KMS-11 (cell line): ENCODE measurements around the gene TRIM13.

Source experiments
- H2AFZ ChIP-seq: fragments of 200-600 bp; sonication (generic); 2 replicates; pipeline ENCODE4 v1.6.1; 2016; ENCODE audit warnings: antibody characterized with exemption, mixed run types, low read depth
- H3K27ac ChIP-seq: fragments of 200-600 bp; sonication (generic); 2 replicates; pipeline ENCODE4 v1.6.1; 2016; ENCODE audit warnings: mild to moderate bottlenecking, mixed run types
- H3K27me3 ChIP-seq: fragments of 200-600 bp; sonication (generic); 2 replicates; pipeline ENCODE4 v1.6.1; 2017; ENCODE audit warnings: mild to moderate bottlenecking, low read depth, mixed run types, moderate library complexity; ENCODE audit not compliant: insufficient read depth
- H3K36me3 ChIP-seq: fragments of 200-600 bp; sonication (generic); 2 replicates; pipeline ENCODE4 v1.6.1; 2017; ENCODE audit warnings: mild to moderate bottlenecking, mixed run types; ENCODE audit not compliant: insufficient read depth
- H3K4me1 ChIP-seq: fragments of 200-600 bp; sonication (generic); 2 replicates; pipeline ENCODE4 v1.6.1; 2016; ENCODE audit warnings: mild to moderate bottlenecking, low read depth, mixed run types; ENCODE audit not compliant: poor library complexity, severe bottlenecking
- H3K4me2 ChIP-seq: fragments of 200-600 bp; sonication (generic); 2 replicates; pipeline ENCODE4 v1.7.0; 2016; ENCODE audit warnings: mild to moderate bottlenecking, mixed run types
- H3K4me3 ChIP-seq: fragments of 200-600 bp; sonication (generic); IDR thresholded peaks from 2 replicates; pipeline ENCODE4 v1.6.1; 2017; ENCODE audit warnings: low read depth, low read length, mixed read lengths; ENCODE audit not compliant: insufficient read depth
- H3K79me2 ChIP-seq: fragments of 200-600 bp; sonication (generic); 2 replicates; pipeline ENCODE4 v1.6.1; 2016; ENCODE audit warnings: low read depth, mixed run types; ENCODE audit not compliant: insufficient read depth
- H3K9ac ChIP-seq: fragments of 200-600 bp; sonication (generic); 2 replicates; pipeline ENCODE4 v1.6.1; 2016; ENCODE audit warnings: mild to moderate bottlenecking, mixed run types
- H4K20me1 ChIP-seq: fragments of 200-600 bp; sonication (generic); 2 replicates; pipeline ENCODE4 v1.6.1; 2016; ENCODE audit warnings: mild to moderate bottlenecking, mixed run types; ENCODE audit not compliant: insufficient read depth
- CTCF ChIP-seq: fragments of 200-600 bp; sonication (generic); conservative IDR thresholded peaks from 2 replicates; pipeline ENCODE4 v1.6.1; 2017; ENCODE audit warnings: low read depth, mild to moderate bottlenecking, antibody characterized with exemption, low read length, moderate library complexity, mixed read lengths

TRIM13 gene

GRCh38 chr13:50065712-50066111 lies 68.9 kb downstream of the TRIM13 start:
- Histone ChIP-seq H3K79me2 (peaks cover 67% of the 10 kb centered on the region), H4K20me1 (peaks cover 16% of the 10 kb centered on the region; the same call in 1 of the 2 replicates), H3K9ac (no peak overlapping the region), H3K4me3 (no peak overlapping the region), H3K27me3 (no peaks in the 10 kb centered on the region), H3K27ac (no peak overlapping the region), H2AFZ (no peak overlapping the region), H3K36me3 (peaks cover 7% of the 10 kb centered on the region; the same call in 1 of the 2 replicates), H3K4me2 (no peak overlapping the region), H3K4me1 (peaks cover 18% of the 10 kb centered on the region)
- no peak for TF ChIP-seq CTCF
